K562 (cell line): ENCODE results near the gene GNAT3. TPM values are rescaled to one million over a fixed set of nuclear protein-coding genes. Genes with fewer than 3 reads are reported as not detected.

ENCODE experiments used
- ATAC-seq: fragments of 200-7000 bp; cut with Tn5 transposase; 3 replicates; pipeline ENCODE4 v1.9.1; 2020; ENCODE audit warnings: moderate library complexity
- BruUV-seq: library from RNA; stranded (reverse); fragments of 400-500 nt; replicated peaks from 2 replicates; lab custom pipeline; 2021; lab: Mats Ljungman, UMichigan
- CTCF ChIA-PET: fragments of 300-600 bp; formaldehyde crosslinking; extraction: SDS; loops from one replicate; lab custom pipeline; 2021; ENCODE audit warnings: low intra/inter-chr PET ratio; lab: Yijun Ruan, JAX
- POLR2A ChIA-PET: fragments of 300-600, 350-650 bp; sonication (Branson Sonifier 250); formaldehyde crosslinking; extraction: SDS; loops from one replicate; lab custom pipeline; 2021; ENCODE audit warnings: antibody characterized with exemption, inconsistent platforms; lab: Yijun Ruan, JAX
- DNase-seq, 4 experiments: peaks; one replicate each; pipeline versions ENCODE4 v3.0.0 to v3.0.0-alpha.2; 2011 to 2018; ENCODE audit warnings: low spot score in 3 of 4, mixed read lengths in 3 of 4; ENCODE audit errors: extremely low read depth in 1 of 4
- FAIRE-seq: peaks from 2 replicates; lab custom pipeline; 2011; peaks lifted over from hg19 to GRCh38; lab: Jason Lieb, UNC
- H2AFZ ChIP-seq: 2 replicates; pipeline ENCODE4 v1.6.0; 2011; ENCODE audit warnings: low read depth, low read length, control low read depth, inconsistent platforms
- H3K27ac ChIP-seq: fragments of 200-600 bp; 3 replicates; pipeline ENCODE4 v1.8.0; 2011; ENCODE audit warnings: low read depth, mild to moderate bottlenecking, control low read depth, inconsistent platforms, low read length, moderate library complexity, mixed read lengths; ENCODE audit errors: extremely low read depth
- H3K27me3 ChIP-seq, 2 experiments: fragments of 300-600 bp in 1 of 2; 2 replicates in 1 of 2; 3 replicates in 1 of 2; pipeline versions ENCODE4 v1.6.0 to v1.8.0; 2011; ENCODE audit warnings: inconsistent platforms in 2 of 2, low read length in 2 of 2, mild to moderate bottlenecking in 1 of 2, mixed read lengths in 1 of 2, moderate library complexity in 1 of 2; ENCODE audit not compliant: control insufficient read depth in 2 of 2, insufficient read depth in 2 of 2
- H3K36me3 ChIP-seq: fragments of 300-600 bp; 3 replicates; pipeline ENCODE4 v1.8.0; 2011; ENCODE audit warnings: mild to moderate bottlenecking, low read length, inconsistent platforms; ENCODE audit not compliant: control insufficient read depth, insufficient read depth
- H3K4me1 ChIP-seq, 2 experiments: fragments of 200-600 bp in 1 of 2; replicated peaks in 1 of 2; 2 replicates in 1 of 2; 3 replicates in 1 of 2; pipeline versions ENCODE4 v1.5.1 to v1.8.0; 2011; ENCODE audit warnings: inconsistent platforms in 2 of 2, low read length in 2 of 2, mild to moderate bottlenecking in 1 of 2, mixed read lengths in 1 of 2, moderate library complexity in 1 of 2; ENCODE audit not compliant: control insufficient read depth in 2 of 2, insufficient read depth in 2 of 2
- H3K4me2 ChIP-seq: 2 replicates; pipeline ENCODE4 v1.6.1; 2011; ENCODE audit warnings: low read length, control low read depth, inconsistent platforms, mixed read lengths; ENCODE audit not compliant: insufficient read depth
- H3K4me3 ChIP-seq: fragments of 200-600 bp; sonication (generic), shearing (Covaris generic); 2 replicates; pipeline ENCODE4 v1.5.1; 2016; ENCODE audit warnings: control low read depth, inconsistent platforms
- H3K79me2 ChIP-seq: fragments of 200-600 bp; 3 replicates; pipeline ENCODE4 v1.8.0; 2011; ENCODE audit warnings: low read length, inconsistent platforms; ENCODE audit not compliant: control insufficient read depth, insufficient read depth
- H3K9ac ChIP-seq, 2 experiments: 2 replicates each; pipeline versions ENCODE4 v1.6.0 to v1.6.1; 2011; ENCODE audit warnings: low read depth in 2 of 2, low read length in 2 of 2, control low read depth in 1 of 2, inconsistent platforms in 1 of 2, mild to moderate bottlenecking in 1 of 2, mixed read lengths in 1 of 2; ENCODE audit not compliant: insufficient read depth in 1 of 2
- H3K9me1 ChIP-seq: one replicate; pipeline ENCODE4 v1.6.0; 2011; ENCODE audit warnings: inconsistent platforms, mild to moderate bottlenecking, low read length, moderate library complexity; ENCODE audit not compliant: control insufficient read depth, insufficient read depth
- H3K9me3 ChIP-seq: replicated peaks from 2 replicates; pipeline ENCODE4 v1.5.1; 2011; ENCODE audit warnings: low read depth, low read length, inconsistent platforms; ENCODE audit not compliant: control insufficient read depth, insufficient read depth
- H4K20me1 ChIP-seq: replicated peaks from 2 replicates; pipeline ENCODE4 v1.6.1; 2011; ENCODE audit warnings: low read length, inconsistent platforms, mixed read lengths; ENCODE audit not compliant: control insufficient read depth, insufficient read depth
- ADNP ChIP-seq: fragments of 200-800 bp; sonication (Bioruptor generic); IDR thresholded peaks from 2 replicates; pipeline ENCODE4 v1.6.1; 2016; ENCODE audit warnings: missing genetic modification characterization, missing compliant biosample characterization
- CXXC5 ChIP-seq: fragments of 250-450 bp; sonication (Bioruptor Pico); IDR thresholded peaks from 2 replicates; pipeline ENCODE4 v1.8.0; 2022; ENCODE audit warnings: inconsistent platforms, mild to moderate bottlenecking, moderate library complexity
- FUS ChIP-seq: fragments of 200-400 bp; formaldehyde crosslinking; optimal IDR thresholded peaks from 2 replicates; pipeline ENCODE3; 2017; ENCODE audit warnings: low read depth, low read length
- HDAC8 ChIP-seq: fragments of 450-650 bp; IDR thresholded peaks from 2 replicates; pipeline ENCODE4 v1.6.1; 2016; ENCODE audit warnings: mild to moderate bottlenecking, missing genetic modification characterization, moderate library complexity, missing compliant biosample characterization
- PML ChIP-seq: IDR thresholded peaks from 2 replicates; pipeline ENCODE4 v1.6.1; 2012; ENCODE audit warnings: low read length, inconsistent platforms
- WGBS: fragments of 100-300 bp; shearing (Covaris generic); methylation state at CpG from one replicate; pipeline ENCODE4 v1.1.6; 2016; ENCODE audit warnings: low coverage, mixed read lengths; ENCODE audit not compliant: insufficient coverage; ENCODE audit errors: missing lambda C conversion rate; 5-methylcytosine and 5-hydroxymethylcytosine counted together
- in situ Hi-C: fragments of 300-500 bp; cut with MboI; formaldehyde crosslinking; loops from 4 replicates; pipeline ENCODE4 v1.15.0; 2018; ENCODE audit warnings: inconsistent platforms, mixed read lengths
- intact Hi-C: fragments of 100-400 bp; cut with micrococcal nuclease; formaldehyde crosslinking; loops from 2 replicates; pipeline ENCODE4 v1.14.2; 2022
- polyA plus RNA-seq, 8 experiments: library from polyadenylated mRNA; depleted of rRNA in 4 of 8; stranded (reverse) in 5 of 8; unstranded in 3 of 8; fragments of >200 nt; fragmentation: Nextera tagmentation in 2 of 8; fragmentation: Illumina TruSeq in 1 of 8; extraction: Ambion mirVana in 2 of 8; extraction: Trizol in 1 of 8; gene quantifications; 2 replicates each; pipeline versions ENCODE4 v1.2.1 to v1.2.3, GENCODE V29; 2011 to 2014; ENCODE audit warnings: inconsistent platforms in 1 of 8, missing spikeins in 1 of 8
- total RNA-seq, 7 experiments: library from RNA; depleted of rRNA in 6 of 7; stranded (reverse); fragments of >200 nt in 6 of 7; fragmentation: Illumina TruSeq in 2 of 7; extraction: Trizol in 2 of 7; gene quantifications; 2 replicates each; pipeline versions ENCODE4 v1.2.1 to v1.2.3, GENCODE V29; 2011 to 2021; ENCODE audit warnings: low replicate concordance in 1 of 7
- TF ChIP-seq, protein P1 (sequence below), 2 experiments: IDR thresholded peaks; 2 replicates each; pipeline ENCODE4 v1.6.1; 2012; ENCODE audit warnings: improper control_type of control experiment in 2 of 2, low read depth in 2 of 2, low read length in 2 of 2, borderline replicate concordance in 1 of 2

GNAT3 gene
- total and polyA plus RNA-seq, 9 of the 15 experiments (the other 6 are each of a cell fraction or from before 2014, with no cell fraction given), result not detected

DNA sequence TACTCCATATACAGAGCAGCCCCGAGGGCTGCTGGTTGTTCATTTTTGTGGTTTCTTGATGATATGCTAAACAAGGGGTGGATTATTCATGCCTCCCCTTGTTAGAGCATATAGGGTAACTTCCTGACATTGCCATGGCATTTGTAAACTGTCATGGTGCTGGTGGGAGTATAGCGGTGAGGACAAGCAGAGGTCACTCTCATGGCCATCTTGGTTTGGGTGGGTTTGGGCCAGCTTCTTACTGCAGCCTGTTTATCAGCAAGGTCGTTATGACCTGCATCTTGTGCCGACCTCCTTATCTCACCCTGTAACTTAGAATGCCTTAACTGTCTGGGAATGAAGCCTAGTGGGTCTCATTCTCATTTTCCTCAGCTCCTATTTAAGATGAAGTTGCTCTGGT, 31.3 kb downstream of the GNAT3 start:
- no TSS peak for BruUV-seq
- Histone ChIP-seq H3K79me2 (no peaks in the 10 kb centered on the region), H3K4me3 (no peak overlapping the region), H3K9me1 (no peaks in the 10 kb centered on the region), H3K27ac (no peak overlapping the region), H3K4me2 (no peak overlapping the region), H4K20me1 (no peaks in the 10 kb centered on the region), H3K9ac (no peak overlapping the region), H3K4me1 (no peaks in the 10 kb centered on the region), H3K36me3 (no peaks in the 10 kb centered on the region), H2AFZ (no peak overlapping the region), H3K27me3 (no peaks in the 10 kb centered on the region), H3K9me3 (no peaks in the 10 kb centered on the region)
- no peak for TF ChIP-seq PML
- 0 out of 2 replicates have a peak, but pooled peaks have one; percentile 32 for TF ChIP-seq ADNP (tag)
- TF ChIP-seq, protein P1, sequence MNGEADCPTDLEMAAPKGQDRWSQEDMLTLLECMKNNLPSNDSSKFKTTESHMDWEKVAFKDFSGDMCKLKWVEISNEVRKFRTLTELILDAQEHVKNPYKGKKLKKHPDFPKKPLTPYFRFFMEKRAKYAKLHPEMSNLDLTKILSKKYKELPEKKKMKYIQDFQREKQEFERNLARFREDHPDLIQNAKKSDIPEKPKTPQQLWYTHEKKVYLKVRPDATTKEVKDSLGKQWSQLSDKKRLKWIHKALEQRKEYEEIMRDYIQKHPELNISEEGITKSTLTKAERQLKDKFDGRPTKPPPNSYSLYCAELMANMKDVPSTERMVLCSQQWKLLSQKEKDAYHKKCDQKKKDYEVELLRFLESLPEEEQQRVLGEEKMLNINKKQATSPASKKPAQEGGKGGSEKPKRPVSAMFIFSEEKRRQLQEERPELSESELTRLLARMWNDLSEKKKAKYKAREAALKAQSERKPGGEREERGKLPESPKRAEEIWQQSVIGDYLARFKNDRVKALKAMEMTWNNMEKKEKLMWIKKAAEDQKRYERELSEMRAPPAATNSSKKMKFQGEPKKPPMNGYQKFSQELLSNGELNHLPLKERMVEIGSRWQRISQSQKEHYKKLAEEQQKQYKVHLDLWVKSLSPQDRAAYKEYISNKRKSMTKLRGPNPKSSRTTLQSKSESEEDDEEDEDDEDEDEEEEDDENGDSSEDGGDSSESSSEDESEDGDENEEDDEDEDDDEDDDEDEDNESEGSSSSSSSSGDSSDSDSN (IDR thresholded peaks at IDR 0.05; ENCODE audit: borderline replicate concordance in 1 of 2, low read depth in 2 of 2, low read length in 2 of 2), result no peak
- no peak for TF ChIP-seq FUS
- TF ChIP-seq HDAC8 (tag), result no peak
- TF ChIP-seq CXXC5 (CRISPR knock-in tag), result no peak
- ChIA-PET CTCF (no interaction called here), POLR2A (no interaction called here)
- in situ Hi-C loops, result no loop called here
- intact Hi-C loops, result no loop called here
- 2% methylated on average over 4 of the region's 4 CpGs for WGBS
- ATAC-seq (no peak), FAIRE-seq (no peak), DNase-seq (no peak)
